K562 treated with DMSO at 1 percent for 24 hours (cell line): ENCODE data around the gene RBM34. TPM values are rescaled to one million over a fixed set of nuclear protein-coding genes. Genes with fewer than 3 reads are reported as not detected.

Experiments used
- total RNA-seq: library from RNA; unstranded; fragments of 300-600 nt; gene quantifications from 2 replicates; pipeline ENCODE4 v1.2.3, GENCODE V29; 2022; ENCODE audit warnings: low read depth; ENCODE audit not compliant: insufficient read depth

Gene RBM34
- 105 and 134 TPM in 2 replicates for total RNA-seq

GRCh38 chr1:235160957-235161684, at the start of gene RBM34:
RBM34 (minus strand) TSS chr1:235161250; CDS start chr1:235161226, 24 bp downstream.

GRCh38 chr1:235128456-235129328, 32.4 kb downstream of the RBM34 start, which contains the start of gene TOMM20:
TOMM20 (minus strand) TSS chr1:235128837; CDS start chr1:235128715, 122 bp downstream.

Other genes with a start within 250 kb of the RBM34 start
- gene TOMM20, start 32.4 kb downstream of the RBM34 start, total RNA-seq: 92.2 and 93.7 TPM in 2 replicates
- gene ARID4B, start 166.9 kb upstream of the RBM34 start, total RNA-seq: 14.5 and 14.8 TPM in 2 replicates
- gene GGPS1, start 167.3 kb upstream of the RBM34 start, total RNA-seq: 22.2 and 23.1 TPM in 2 replicates
- gene TBCE, start 206.2 kb upstream of the RBM34 start, total RNA-seq: 23.3 and 32.7 TPM in 2 replicates